A673 (cell line): ENCODE measurements around the gene UBN2. TPM values are rescaled to one million over a fixed set of nuclear protein-coding genes. Genes with fewer than 3 reads are reported as not detected.

ENCODE experiments used
- BruUV-seq: library from RNA; stranded (reverse); fragments of 400-500 nt; replicated peaks from 2 replicates; lab custom pipeline; 2021; lab: Mats Ljungman, UMichigan
- CTCF ChIA-PET: fragments of 300-600 bp; sonication (Branson Sonifier 250); formaldehyde crosslinking; loops from one replicate; lab custom pipeline; 2022; ENCODE audit warnings: antibody characterized with exemption; lab: Charles Lee
- POLR2A ChIA-PET: fragments of 300-600 bp; sonication (Branson Sonifier 250); formaldehyde crosslinking; loops from one replicate; lab custom pipeline; 2022; ENCODE audit warnings: antibody characterized with exemption; ENCODE audit not compliant: low non-redundant PET; lab: Charles Lee
- DNase-seq: peaks from one replicate; pipeline ENCODE4 v3.0.0-alpha.2; 2015; ENCODE audit warnings: low spot score
- H3K27ac ChIP-seq: fragments of 200-600 bp; sonication (generic); 2 replicates; pipeline ENCODE4 v1.5.1; 2016; ENCODE audit warnings: mixed run types, low read depth, mild to moderate bottlenecking, mixed read lengths, antibody characterized with exemption, low read length; ENCODE audit not compliant: poor library complexity, severe bottlenecking
- H3K27me3 ChIP-seq: fragments of 200-600 bp; sonication (generic); replicated peaks from 2 replicates; pipeline ENCODE4 v1.6.1; 2017; ENCODE audit warnings: mixed run types, low read depth, mild to moderate bottlenecking, mixed read lengths, antibody characterized with exemption, low read length; ENCODE audit not compliant: insufficient read depth, poor library complexity
- H3K36me3 ChIP-seq: fragments of 200-600 bp; sonication (generic); 2 replicates; pipeline ENCODE4 v1.6.1; 2016; ENCODE audit warnings: mixed run types, mild to moderate bottlenecking, mixed read lengths, antibody characterized with exemption, low read length; ENCODE audit not compliant: insufficient read depth, poor library complexity, severe bottlenecking
- H3K4me1 ChIP-seq: fragments of 200-600 bp; sonication (generic); 2 replicates; pipeline ENCODE4 v1.6.1; 2017; ENCODE audit warnings: mixed run types, mild to moderate bottlenecking, mixed read lengths, antibody characterized with exemption, low read length; ENCODE audit not compliant: insufficient read depth, poor library complexity, severe bottlenecking
- H3K4me3 ChIP-seq: fragments of 200-600 bp; sonication (generic); 2 replicates; pipeline ENCODE4 v1.5.1; 2016; ENCODE audit warnings: low read depth, mixed run types, mild to moderate bottlenecking, mixed read lengths, low read length; ENCODE audit not compliant: poor library complexity, severe bottlenecking
- H3K9me3 ChIP-seq: fragments of 200-600 bp; sonication (generic); 2 replicates; pipeline ENCODE4 v1.6.1; 2016; ENCODE audit warnings: mixed run types, low read depth, mild to moderate bottlenecking, mixed read lengths, antibody characterized with exemption, low read length; ENCODE audit not compliant: poor library complexity, severe bottlenecking
- EZH2 ChIP-seq: fragments of 200-600 bp; sonication (generic); IDR thresholded peaks from 2 replicates; pipeline ENCODE4 v1.6.1; 2017; ENCODE audit warnings: borderline replicate concordance, low read depth, mild to moderate bottlenecking, mixed read lengths, antibody characterized with exemption, low read length; ENCODE audit not compliant: poor library complexity, severe bottlenecking
- intact Hi-C: fragments of 100-400 bp; cut with micrococcal nuclease; formaldehyde crosslinking; loops from one replicate; pipeline ENCODE4 v1.10.0; 2022; ENCODE audit not compliant: unreplicated experiment
- total RNA-seq: library from RNA; stranded (reverse); gene quantifications from 2 replicates; pipeline ENCODE4 v1.2.3, GENCODE V29; 2021
- TF ChIP-seq, protein P1 (sequence below): fragments of 300-800, 200-600 bp; sonication (generic); conservative IDR thresholded peaks from 2 replicates; pipeline ENCODE4 v1.5.1; 2017; ENCODE audit warnings: low read depth, mild to moderate bottlenecking, antibody characterized with exemption, low read length, moderate library complexity, mixed read lengths

UBN2 gene
- total RNA-seq, 1 experiment from 2014 or later = 14.5 TPM

DNA sequence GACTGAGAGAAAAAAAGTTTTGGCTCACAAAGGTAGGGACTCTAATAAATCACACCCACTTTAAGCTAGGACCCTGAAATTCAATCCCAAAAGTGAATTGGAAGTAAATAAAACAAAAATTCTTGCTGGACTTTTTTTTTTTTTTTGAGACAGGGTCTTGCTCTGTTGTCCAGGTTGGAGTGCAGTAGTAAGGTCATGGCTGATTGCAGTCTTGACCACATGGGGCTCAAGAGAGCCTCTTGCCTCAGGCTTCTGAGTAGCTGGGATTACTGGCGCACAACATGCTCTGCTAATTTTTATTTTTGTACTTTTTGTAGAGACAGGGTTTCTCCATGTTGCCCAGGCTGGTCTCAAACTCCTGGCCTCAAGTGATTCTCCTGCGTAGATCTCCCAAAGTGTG lies 123.7 kb downstream of the UBN2 start:
- Histone ChIP-seq H3K4me3 (no peak overlapping the region), H3K36me3 (no peaks in the 10 kb centered on the region), H3K27ac (no peak overlapping the region), H3K4me1 (no peaks in the 10 kb centered on the region), H3K9me3 (no peaks in the 10 kb centered on the region), H3K27me3 (no peaks in the 10 kb centered on the region)
- TF ChIP-seq EZH2 = no peak
- no TSS peak for BruUV-seq
- intact Hi-C loops = no loop called here
- POLR2A ChIA-PET = interaction anchor here (0.6 kb wide), 1 partner anchor 54 kb away, joined by 5 read pairs; no protein-coding TSS in a partner anchor
- DNase-seq = no peak
- CTCF ChIA-PET = no interaction called here

DNA sequence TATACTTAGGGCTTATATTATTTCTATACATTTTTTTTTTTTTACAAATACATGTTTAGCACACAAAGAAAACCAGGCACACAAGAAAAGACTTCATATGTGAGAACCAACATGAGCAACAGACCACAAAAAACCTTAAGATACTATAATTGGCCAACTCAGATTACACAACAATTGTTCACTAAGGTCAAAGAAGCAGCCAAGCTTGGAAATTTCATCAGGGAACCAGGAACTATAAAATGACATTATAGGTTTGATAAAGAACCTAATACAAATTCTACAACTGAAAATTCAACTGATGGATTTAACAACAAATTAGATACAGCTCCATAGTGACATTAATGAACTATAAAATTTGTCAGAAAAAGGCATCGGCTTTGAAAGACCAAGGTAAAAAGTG lies 124.3 kb downstream of the UBN2 start:
- POLR2A ChIA-PET = no interaction called here
- Histone ChIP-seq H3K27me3 (no peaks in the 10 kb centered on the region), H3K36me3 (no peaks in the 10 kb centered on the region), H3K9me3 (no peaks in the 10 kb centered on the region), H3K4me1 (no peaks in the 10 kb centered on the region), H3K4me3 (no peak overlapping the region), H3K27ac (no peak overlapping the region)
- CTCF ChIA-PET = no interaction called here
- no TSS peak for BruUV-seq
- no peak for DNase-seq
- TF ChIP-seq EZH2 = no peak
- TF ChIP-seq, protein P1, sequence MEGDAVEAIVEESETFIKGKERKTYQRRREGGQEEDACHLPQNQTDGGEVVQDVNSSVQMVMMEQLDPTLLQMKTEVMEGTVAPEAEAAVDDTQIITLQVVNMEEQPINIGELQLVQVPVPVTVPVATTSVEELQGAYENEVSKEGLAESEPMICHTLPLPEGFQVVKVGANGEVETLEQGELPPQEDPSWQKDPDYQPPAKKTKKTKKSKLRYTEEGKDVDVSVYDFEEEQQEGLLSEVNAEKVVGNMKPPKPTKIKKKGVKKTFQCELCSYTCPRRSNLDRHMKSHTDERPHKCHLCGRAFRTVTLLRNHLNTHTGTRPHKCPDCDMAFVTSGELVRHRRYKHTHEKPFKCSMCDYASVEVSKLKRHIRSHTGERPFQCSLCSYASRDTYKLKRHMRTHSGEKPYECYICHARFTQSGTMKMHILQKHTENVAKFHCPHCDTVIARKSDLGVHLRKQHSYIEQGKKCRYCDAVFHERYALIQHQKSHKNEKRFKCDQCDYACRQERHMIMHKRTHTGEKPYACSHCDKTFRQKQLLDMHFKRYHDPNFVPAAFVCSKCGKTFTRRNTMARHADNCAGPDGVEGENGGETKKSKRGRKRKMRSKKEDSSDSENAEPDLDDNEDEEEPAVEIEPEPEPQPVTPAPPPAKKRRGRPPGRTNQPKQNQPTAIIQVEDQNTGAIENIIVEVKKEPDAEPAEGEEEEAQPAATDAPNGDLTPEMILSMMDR = no peak
- intact Hi-C loops = no loop called here

Other genes with a start within 250 kb of the UBN2 start
- gene KIAA1549, start 249.8 kb upstream of the UBN2 start, total RNA-seq = 2.5 and 4.2 TPM in 2 replicates
- gene ZC3HAV1L, start 195.2 kb upstream of the UBN2 start, total RNA-seq = 35.3 and 36.5 TPM in 2 replicates
- gene ZC3HAV1, start 121.5 kb upstream of the UBN2 start, total RNA-seq = 16.9 and 17.2 TPM in 2 replicates
- 10.5 and 11.5 TPM in 2 replicates for gene FMC1, start 110.1 kb downstream of the UBN2 start, total RNA-seq
- 98.7 and 107 TPM in 2 replicates for gene LUC7L2, start 128.7 kb downstream of the UBN2 start, total RNA-seq